Epithelial cell of proximal tubule (primary cell): Measurements from ENCODE around the gene CCDC73. TPM values are rescaled to one million over a fixed set of nuclear protein-coding genes. Genes with fewer than 3 reads are reported as not detected.

Experiments used
- total RNA-seq: library from RNA; depleted of rRNA; stranded (reverse); fragments of >200 nt; gene quantifications from 2 replicates; pipeline ENCODE4 v1.2.3, GENCODE V29; 2015

The CCDC73 gene
- total RNA-seq, 1 donor from 2014 or later = not detected

Other genes starting within 250 kb of the CCDC73 start
- 586 and 599 TPM in 2 replicates for gene EIF3M, start 210.8 kb downstream of the CCDC73 start, total RNA-seq
- gene PRRG4, start 35.3 kb upstream of the CCDC73 start, total RNA-seq = 2.7 and 3.1 TPM in 2 replicates
- 12.7 and 18.6 TPM in 2 replicates for gene QSER1, start 98.1 kb upstream of the CCDC73 start, total RNA-seq
- gene DEPDC7, start 221.2 kb upstream of the CCDC73 start, total RNA-seq = 2.2 and 2.5 TPM in 2 replicates
- 9.8 and 15.2 TPM in 2 replicates for gene TCP11L1, start 244.9 kb upstream of the CCDC73 start, total RNA-seq